Germinal center (tissue), 1 donor: ENCODE data around the gene ATF5.

Experiments used
- DNase-seq: peaks from one replicate; pipeline ENCODE4 v3.0.0; 2012; ENCODE audit warnings: mixed read lengths, low spot score

Gene ATF5

GRCh38 chr19:49929121-49929610, at the start of gene ATF5, which contains the start of gene NUP62:
TSS of gene ATF5 (plus strand) at chr19:49929205. CDS start at chr19:49930851, 1,646 bp downstream.
TSS of gene NUP62 (minus strand) at chr19:49929504. CDS start at chr19:49909807, 19,697 bp downstream.
- DNase-seq, result peak; percentile 98

GRCh38 chr19:49879243-49879963, 49.6 kb upstream of the ATF5 start:
- DNase-seq, result no peak

- no peak for DNase-seq
Observed at GRCh38 chr19:49880162-49880869, 48.7 kb upstream of the ATF5 start.

GRCh38 chr19:49881186-49881585, 47.8 kb upstream of the ATF5 start:
- no peak for DNase-seq

- no peak for DNase-seq
Observed at GRCh38 chr19:49881672-49882394, 47.2 kb upstream of the ATF5 start.

GRCh38 chr19:49882643-49883042, 46.4 kb upstream of the ATF5 start:
- no peak for DNase-seq

GRCh38 chr19:49883094-49883493, 45.9 kb upstream of the ATF5 start:
- DNase-seq, result no peak

- DNase-seq, result no peak
Observed at GRCh38 chr19:49884109-49884508, 44.9 kb upstream of the ATF5 start.

GRCh38 chr19:49884760-49885159, 44.2 kb upstream of the ATF5 start:
- no peak for DNase-seq

GRCh38 chr19:49887037-49887664, 41.9 kb upstream of the ATF5 start:
- no peak for DNase-seq

GRCh38 chr19:49887665-49888509, 41.1 kb upstream of the ATF5 start:
- DNase-seq, result no peak

GRCh38 chr19:49888510-49888824, 40.5 kb upstream of the ATF5 start:
- no peak for DNase-seq

- no peak for DNase-seq
Observed at GRCh38 chr19:49889038-49889686, 39.8 kb upstream of the ATF5 start.

GRCh38 chr19:49889687-49890348, 39.2 kb upstream of the ATF5 start:
- peak; percentile 64 for DNase-seq

GRCh38 chr19:49890349-49891311, 38.4 kb upstream of the ATF5 start:
- DNase-seq, result peak; percentile 83

- no peak for DNase-seq
Observed at GRCh38 chr19:49891393-49891792, 37.6 kb upstream of the ATF5 start.

- DNase-seq, result no peak
Observed at GRCh38 chr19:49892716-49893115, 36.3 kb upstream of the ATF5 start.

- no peak for DNase-seq
Observed at GRCh38 chr19:49894011-49894664, 34.9 kb upstream of the ATF5 start.
